ENCODE data around the gene MGAT5B.
"Not testable (repeated sequence)": the region's sequence is repeated elsewhere in the genome, so short reads cannot be mapped to it uniquely, and the experiment has no call there.

MGAT5B gene

GRCh38 chr17:76949913-76950695 lies 81.9 kb downstream of the MGAT5B start:
- no peak for DNase-seq (ENCODE audit: low spot score)

DNA sequence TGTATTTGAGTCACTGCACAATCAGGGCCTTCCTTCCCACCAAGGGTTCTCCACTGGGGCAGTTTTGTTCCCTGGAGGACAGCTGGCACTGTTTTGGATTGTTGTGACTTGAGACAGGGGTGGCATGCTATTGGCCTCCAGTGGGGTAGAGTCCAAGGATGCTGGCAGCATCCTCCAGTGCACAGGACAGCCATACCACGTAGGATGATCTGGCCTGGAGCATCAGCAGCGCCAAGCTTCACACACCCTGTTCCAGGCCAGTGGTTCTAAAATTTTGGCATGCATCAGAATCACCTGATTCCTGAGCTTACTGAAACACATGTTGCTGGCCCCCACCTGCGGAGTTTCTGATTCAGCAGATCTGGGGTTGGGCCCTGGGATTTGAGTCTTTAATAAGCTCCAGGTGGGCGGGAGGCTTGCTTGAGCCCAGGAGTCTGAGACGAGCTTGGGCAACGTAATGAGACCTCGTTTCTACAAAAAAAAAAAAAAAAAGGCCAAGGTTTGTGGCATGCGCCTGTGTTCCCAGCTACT lies 83.2 kb downstream of the MGAT5B start:
- no peak for DNase-seq (ENCODE audit: low spot score)

GRCh38 chr17:76952402-76952801 lies 84.2 kb downstream of the MGAT5B start:
- no peak for DNase-seq (ENCODE audit: low spot score)

DNA sequence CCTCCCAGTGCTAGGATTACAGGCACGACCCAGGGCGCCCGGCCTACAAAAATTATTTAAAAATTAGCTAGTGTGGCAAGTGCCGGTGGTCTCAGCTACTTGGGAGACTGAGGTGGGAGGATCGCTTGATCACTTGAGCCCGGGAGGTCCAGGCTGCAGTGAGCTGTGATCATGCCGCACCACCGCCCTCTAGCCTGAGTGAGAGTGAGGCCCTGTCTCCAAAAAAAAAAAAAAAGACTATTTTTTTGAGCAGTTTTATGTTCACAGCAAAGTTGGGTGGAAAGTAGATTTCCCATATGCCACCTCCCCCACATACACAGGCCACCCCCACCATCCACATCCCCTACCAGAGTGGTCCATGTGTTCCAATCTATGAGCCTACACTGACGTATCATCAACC lies 84.9 kb downstream of the MGAT5B start:
- no peak for DNase-seq (ENCODE audit: low spot score)

DNA sequence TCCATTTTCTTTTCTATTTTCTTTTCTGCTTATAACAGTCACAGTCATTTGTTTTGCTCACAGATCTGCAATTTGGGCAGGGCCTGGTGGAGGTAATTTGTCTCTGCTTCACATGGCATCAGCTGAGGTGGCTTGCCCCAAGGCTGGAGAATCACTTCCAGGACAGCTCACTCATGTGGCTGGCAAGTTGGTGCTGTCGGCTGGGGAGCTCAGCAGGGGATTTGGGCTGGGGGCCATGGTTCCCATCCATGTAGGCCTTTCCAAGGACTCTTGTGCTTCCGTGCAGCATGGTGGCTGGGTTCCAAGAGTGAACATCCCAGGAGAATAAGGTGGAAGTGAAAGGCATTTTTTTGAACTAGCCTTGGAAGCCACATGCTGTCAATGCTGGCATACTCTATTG lies 85.7 kb downstream of the MGAT5B start:
- DNase-seq (ENCODE audit: low spot score), result peak; percentile 24

GRCh38 chr17:76955191-76955590 lies 87.0 kb downstream of the MGAT5B start:
- DNase-seq (ENCODE audit: low spot score), result peak; percentile 31

GRCh38 chr17:76956846-76957540 lies 88.8 kb downstream of the MGAT5B start:
- DNase-seq (ENCODE audit: low spot score), result no peak

- DNase-seq (ENCODE audit: low spot score), result no peak
Measured at GRCh38 chr17:76957678-76958464, 89.7 kb downstream of the MGAT5B start.

DNA sequence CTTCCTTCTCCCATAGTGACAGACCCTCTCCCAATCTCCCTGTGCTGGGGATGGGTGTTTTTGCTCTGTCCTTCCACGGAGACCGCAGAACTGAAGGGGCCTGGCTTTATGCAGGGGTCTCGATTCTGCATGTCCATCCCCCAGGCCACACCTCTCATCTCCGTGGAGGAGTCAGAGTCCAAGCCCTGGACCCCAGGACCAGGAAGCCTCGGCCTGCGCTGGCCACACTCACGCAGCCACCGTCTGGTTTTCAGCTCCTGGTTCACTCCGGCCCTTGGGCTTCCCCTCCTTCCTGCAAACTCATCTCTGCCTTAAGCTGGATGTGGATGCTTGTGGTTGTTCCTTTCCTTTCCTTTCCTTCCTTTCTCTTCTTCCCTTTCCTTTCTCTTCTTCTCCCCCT lies 90.8 kb downstream of the MGAT5B start:
- no peak for DNase-seq (ENCODE audit: low spot score)

DNA sequence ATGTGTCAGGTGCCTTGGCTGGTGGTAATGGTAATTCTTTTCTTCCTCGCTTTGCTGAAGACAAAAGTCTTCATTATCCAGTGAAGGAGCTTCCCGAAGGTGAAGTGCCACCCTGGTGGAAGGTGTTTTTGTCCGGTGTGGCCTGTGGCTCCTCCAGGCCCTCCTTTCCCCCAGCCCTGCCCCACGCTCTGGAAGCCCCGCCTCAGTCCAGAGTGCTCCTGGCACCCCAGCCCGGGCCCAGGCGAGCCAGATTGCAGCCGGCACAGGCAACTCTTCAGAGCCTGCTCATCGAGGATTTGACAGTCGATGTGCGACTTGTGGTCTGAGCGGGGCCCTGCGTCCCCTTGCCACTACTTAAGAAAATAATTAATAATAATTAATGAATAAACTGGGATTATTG lies 93.7 kb downstream of the MGAT5B start:
- DNase-seq (ENCODE audit: low spot score), result no peak

DNA sequence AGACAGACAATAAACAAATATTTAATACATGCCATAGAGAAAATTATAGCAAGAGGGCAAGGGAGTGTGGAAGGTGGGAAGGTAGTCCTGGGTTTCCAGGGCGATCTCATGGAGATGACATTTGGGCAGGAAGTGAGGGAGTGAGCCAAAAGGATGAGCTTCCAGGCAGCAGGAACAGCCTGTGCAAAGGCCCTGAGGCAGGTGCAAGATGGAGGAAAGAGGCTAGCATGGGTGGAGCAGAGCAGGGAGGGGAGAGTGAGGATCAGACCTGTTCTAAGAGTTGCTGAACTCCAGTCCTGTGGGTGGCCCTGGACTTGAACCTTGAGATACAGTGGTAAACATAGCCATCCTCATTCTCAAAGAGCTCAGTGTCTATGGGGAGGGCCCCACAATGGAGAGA lies 94.7 kb downstream of the MGAT5B start:
- no peak for DNase-seq (ENCODE audit: low spot score)

- DNase-seq (ENCODE audit: low spot score), result no peak
Measured at GRCh38 chr17:76966016-76966415, 97.8 kb downstream of the MGAT5B start.

DNA sequence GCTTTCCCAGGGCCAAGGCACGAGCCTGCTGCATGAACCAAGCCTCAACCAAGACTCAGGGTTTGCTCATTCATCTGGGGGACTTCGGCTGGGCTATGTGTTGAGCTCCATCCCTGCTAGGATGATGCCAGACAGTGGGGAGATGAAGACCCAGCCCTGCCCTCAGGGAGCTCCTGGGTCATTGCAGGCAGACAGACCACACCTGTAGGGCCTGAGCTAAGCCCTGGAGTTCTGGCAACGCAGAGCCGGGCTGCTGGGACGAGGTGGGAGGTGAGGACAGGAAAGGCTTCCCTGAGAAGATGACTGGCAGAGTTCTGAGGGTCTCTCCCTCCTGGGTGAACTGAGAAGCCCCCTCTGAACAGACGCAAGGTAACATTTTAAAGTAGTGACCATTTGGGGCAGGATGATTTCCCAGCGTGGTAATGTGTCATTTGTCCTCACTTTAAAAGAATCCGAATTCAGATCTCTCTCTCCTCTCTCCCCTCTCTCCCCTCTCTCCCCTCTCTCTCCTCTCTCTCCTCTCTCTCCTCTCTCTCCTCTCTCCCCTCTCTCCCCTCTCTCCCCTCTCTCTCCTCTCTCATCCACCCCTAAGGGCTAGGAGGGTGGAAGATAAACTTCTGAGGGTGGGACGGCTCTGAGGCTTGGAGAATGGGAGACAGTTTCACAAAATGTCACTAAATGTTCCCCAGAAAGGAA lies 98.4 kb downstream of the MGAT5B start:
- no peak for DNase-seq (ENCODE audit: low spot score)

DNA sequence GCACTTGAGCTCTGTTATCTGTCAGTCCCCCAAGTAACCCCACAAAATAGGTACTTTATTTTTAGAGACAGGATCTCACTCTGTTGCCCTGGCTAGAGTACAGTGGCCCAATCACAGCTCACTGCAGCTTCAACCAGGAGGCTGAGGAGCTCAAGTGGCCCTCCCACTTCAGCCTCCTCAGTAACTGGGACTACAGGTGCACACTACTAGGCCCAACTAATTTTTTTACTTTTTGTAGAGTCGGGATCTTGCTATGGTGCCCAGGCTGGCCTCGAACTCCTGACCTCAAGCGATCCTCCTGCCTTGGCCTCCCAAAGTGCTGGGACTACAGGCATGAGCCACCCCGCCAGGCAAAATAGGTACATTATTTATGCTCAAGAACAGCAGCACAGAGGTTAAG lies 99.6 kb downstream of the MGAT5B start:
- DNase-seq (ENCODE audit: low spot score), result no peak

GRCh38 chr17:76968707-76969597 lies 100.7 kb downstream of the MGAT5B start:
- DNase-seq (ENCODE audit: low spot score), result peak; percentile 89

DNA sequence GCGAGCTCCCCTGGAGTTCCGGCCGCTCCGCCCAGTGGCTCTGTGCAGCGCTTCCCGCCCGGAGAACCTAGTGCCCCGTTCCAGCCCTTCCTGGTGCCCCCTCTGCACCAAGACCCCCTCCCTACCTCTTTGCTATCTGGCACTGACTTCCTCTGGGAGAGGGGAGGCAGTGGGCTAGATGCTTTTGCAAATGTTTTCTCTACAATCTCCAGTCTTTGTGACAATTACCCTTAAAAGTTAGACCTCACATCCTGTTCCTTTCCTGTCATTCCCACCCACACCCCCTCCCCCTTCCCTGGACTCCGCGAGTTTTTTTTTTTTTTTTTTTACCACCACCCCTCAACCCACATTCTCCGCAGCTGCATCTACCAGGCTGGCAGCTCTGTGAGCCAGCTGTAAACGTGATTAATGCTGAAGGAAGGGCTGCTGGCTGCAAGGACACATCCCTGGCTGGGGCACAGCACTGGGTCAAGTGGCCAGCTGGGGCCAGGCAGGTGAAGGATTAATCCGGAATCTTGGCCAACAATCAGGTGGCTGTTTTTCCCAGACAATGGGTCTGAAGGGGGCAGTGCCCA lies 101.5 kb downstream of the MGAT5B start:
- peak; percentile 87 for DNase-seq (ENCODE audit: low spot score)

GRCh38 chr17:76970228-76970627 lies 102.0 kb downstream of the MGAT5B start:
- not testable (repeated sequence) for DNase-seq (ENCODE audit: low spot score)

GRCh38 chr17:76972046-76972641 lies 103.9 kb downstream of the MGAT5B start:
- no peak for DNase-seq (ENCODE audit: low spot score)

GRCh38 chr17:76973040-76973439 lies 104.8 kb downstream of the MGAT5B start:
- DNase-seq (ENCODE audit: low spot score), result no peak

GRCh38 chr17:76974721-76975120 lies 106.5 kb downstream of the MGAT5B start:
- DNase-seq (ENCODE audit: low spot score), result no peak

Data from D341Med (cell line).